ENCODE measurements around the gene SCTR. TPM values are rescaled to one million over a fixed set of nuclear protein-coding genes. Genes with fewer than 3 reads are reported as not detected.

SCTR gene
- total RNA-seq, 2 experiments from 2014 or later = not detected

DNA sequence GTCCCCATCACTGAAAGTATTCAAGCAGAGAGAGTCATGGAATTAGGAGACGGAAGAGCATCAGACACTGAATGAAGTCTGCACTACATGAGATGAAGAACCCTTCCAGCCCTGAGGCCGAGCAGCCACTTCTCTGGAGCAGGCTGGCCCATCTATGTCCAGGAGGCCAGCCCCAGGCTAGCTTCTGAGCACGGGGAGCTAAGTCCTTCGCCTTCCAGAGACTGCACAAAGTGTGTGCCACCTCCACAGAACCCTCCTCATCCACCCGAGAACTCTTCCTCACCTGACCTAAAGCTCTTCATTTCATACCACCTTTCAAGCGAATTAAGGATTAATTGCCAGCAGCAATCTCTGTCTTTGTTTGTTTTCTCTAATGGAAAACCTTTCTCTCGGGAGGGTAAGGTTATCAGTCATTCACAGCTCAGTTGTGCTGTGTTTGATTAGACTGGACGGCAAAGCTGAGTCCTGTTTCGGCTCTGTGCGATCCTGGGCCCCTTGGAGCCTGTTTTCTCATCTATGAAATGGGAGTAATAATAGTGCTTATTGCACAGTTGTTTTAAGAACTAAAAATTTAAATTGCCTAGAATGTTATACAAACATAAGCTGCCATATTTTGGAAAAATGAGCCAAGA is 38.0 kb downstream of the SCTR start:
- DNase-seq (no peak), ATAC-seq (no peak)
- Mint-ChIP-seq H3K4me1 (ENCODE audit: low read depth) (no peaks in the 10 kb centered on the region), H3K36me3 (ENCODE audit: low read depth) (no peaks in the 10 kb centered on the region), H3K4me3 (no peak overlapping the region), H3K27ac (no peak overlapping the region), H3K9me3 (no peaks in the 10 kb centered on the region), H3K27me3 (no peaks in the 10 kb centered on the region)
- TF ChIP-seq, protein P1, sequence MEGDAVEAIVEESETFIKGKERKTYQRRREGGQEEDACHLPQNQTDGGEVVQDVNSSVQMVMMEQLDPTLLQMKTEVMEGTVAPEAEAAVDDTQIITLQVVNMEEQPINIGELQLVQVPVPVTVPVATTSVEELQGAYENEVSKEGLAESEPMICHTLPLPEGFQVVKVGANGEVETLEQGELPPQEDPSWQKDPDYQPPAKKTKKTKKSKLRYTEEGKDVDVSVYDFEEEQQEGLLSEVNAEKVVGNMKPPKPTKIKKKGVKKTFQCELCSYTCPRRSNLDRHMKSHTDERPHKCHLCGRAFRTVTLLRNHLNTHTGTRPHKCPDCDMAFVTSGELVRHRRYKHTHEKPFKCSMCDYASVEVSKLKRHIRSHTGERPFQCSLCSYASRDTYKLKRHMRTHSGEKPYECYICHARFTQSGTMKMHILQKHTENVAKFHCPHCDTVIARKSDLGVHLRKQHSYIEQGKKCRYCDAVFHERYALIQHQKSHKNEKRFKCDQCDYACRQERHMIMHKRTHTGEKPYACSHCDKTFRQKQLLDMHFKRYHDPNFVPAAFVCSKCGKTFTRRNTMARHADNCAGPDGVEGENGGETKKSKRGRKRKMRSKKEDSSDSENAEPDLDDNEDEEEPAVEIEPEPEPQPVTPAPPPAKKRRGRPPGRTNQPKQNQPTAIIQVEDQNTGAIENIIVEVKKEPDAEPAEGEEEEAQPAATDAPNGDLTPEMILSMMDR (IDR thresholded peaks at IDR 0.05) = no peak
- ChIA-PET POLR2A (no interaction called here), CTCF (interaction anchor here (1.0 to 2.7 kb wide), 3 partner anchors 10 to 12 kb away, joined by 3 to 16 read pairs (median 3); no protein-coding TSS in a partner anchor)
- intact Hi-C loops (cut with micrococcal nuclease) = no loop called here

DNA sequence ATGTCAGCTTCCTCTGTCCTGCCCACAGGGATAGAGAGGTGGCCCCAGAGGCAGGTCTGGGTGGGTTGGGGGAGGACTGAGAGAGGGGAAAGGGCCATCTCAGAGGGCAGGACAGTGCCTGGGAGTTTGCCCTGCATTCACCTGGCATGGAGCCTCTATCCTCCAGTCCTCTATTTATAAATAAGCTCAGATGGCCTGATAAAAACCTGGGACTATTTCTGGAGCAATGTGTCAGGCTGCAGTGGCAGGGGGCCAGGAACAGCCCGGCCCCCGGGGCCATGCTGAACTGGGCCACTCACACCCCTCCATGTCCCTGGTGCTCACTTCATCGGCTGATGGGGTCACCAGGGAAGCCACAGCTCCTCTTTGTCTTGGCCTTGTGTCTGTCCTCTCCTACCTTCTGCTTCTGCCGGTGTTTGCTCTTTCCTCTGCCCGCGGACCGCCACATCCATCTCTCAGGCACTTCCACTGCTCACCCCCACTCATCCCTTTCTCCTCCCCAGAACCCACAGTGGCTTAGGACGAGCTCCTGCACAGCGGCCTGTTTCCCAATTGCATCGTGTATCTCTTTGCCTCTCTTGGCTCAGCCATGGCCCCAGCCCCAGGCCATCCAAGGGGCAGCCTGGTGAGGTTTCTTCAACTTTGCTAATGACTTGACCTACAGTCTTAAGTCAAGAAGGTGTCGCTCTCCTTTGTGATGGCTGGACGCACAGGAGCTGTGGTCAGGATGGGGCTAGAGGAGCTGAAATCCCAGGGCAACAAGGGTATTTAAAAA is 38.8 kb downstream of the SCTR start:
- no peak for DNase-seq
- Mint-ChIP-seq H3K36me3 (ENCODE audit: low read depth) (no peaks in the 10 kb centered on the region), H3K9me3 (no peaks in the 10 kb centered on the region), H3K27ac (no peak overlapping the region), H3K4me3 (no peak overlapping the region), H3K27me3 (no peaks in the 10 kb centered on the region), H3K4me1 (ENCODE audit: low read depth) (no peaks in the 10 kb centered on the region)
- ATAC-seq = no peak
- TF ChIP-seq, protein P1 (IDR thresholded peaks at IDR 0.05) = no peak
- CTCF ChIA-PET = interaction anchor here (1.1 to 2.7 kb wide), 2 partner anchors 9 to 12 kb away, joined by 3 to 16 read pairs; no protein-coding TSS in a partner anchor
- intact Hi-C loops (cut with micrococcal nuclease) = no loop called here
- POLR2A ChIA-PET = no interaction called here

- no peaks in the 10 kb centered on the region for H3K27me3 Mint-ChIP-seq
- H3K9me3 Mint-ChIP-seq = no peaks in the 10 kb centered on the region
- no peak overlapping the region for H3K27ac Mint-ChIP-seq
- H3K4me3 Mint-ChIP-seq = no peak overlapping the region
- no peaks in the 10 kb centered on the region for H3K36me3 Mint-ChIP-seq (ENCODE audit: low read depth)
- H3K4me1 Mint-ChIP-seq (ENCODE audit: low read depth) = no peaks in the 10 kb centered on the region
- no peak for ATAC-seq
- DNase-seq = no peak
- CTCF ChIA-PET = interaction anchor here (2.7 kb wide), 1 partner anchor 9 kb away, joined by 16 read pairs; no protein-coding TSS in a partner anchor
- intact Hi-C loops (cut with micrococcal nuclease) = no loop called here
- POLR2A ChIA-PET = no interaction called here
- TF ChIP-seq, protein P1 (IDR thresholded peaks at IDR 0.05) = no peak
These were observed 39.4 kb downstream of the SCTR start for GRCh38 chr2:119484834-119485233.

GRCh38 chr2:119483896-119484718 is 40.2 kb downstream of the SCTR start:
- CTCF ChIA-PET = interaction anchor here (2.7 kb wide), 1 partner anchor 8 kb away, joined by 16 read pairs; no protein-coding TSS in a partner anchor
- TF ChIP-seq, protein P1 (IDR thresholded peaks at IDR 0.05) = no peak
- no peak for ATAC-seq

More at GRCh38 chr2:119483896-119484718, 40.2 kb downstream of the SCTR start:
- DNase-seq = no peak
- Mint-ChIP-seq H3K27me3 (no peaks in the 10 kb centered on the region), H3K27ac (no peak overlapping the region), H3K36me3 (ENCODE audit: low read depth) (no peaks in the 10 kb centered on the region), H3K9me3 (no peaks in the 10 kb centered on the region), H3K4me1 (ENCODE audit: low read depth) (no peaks in the 10 kb centered on the region), H3K4me3 (no peak overlapping the region)
- intact Hi-C loops (cut with micrococcal nuclease) = no loop called here
- POLR2A ChIA-PET = no interaction called here

Data from activated CD8-positive, alpha-beta T cell treated with anti-CD3 and anti-CD28 coated beads for 36 hours (primary cell).